ENCODE data around the gene GYS2. TPM values are rescaled to one million over a fixed set of nuclear protein-coding genes. Genes with fewer than 3 reads are reported as not detected.
"Not testable (repeated sequence)": the region's sequence is repeated elsewhere in the genome, so short reads cannot be mapped to it uniquely, and the experiment has no call there.

Gene GYS2
- polyA plus RNA-seq, 10 donors = 0.19 to 0.67 (median 0.46) TPM; not detected in 6

- DNase-seq = no peak
These were observed 1.9 kb downstream of the GYS2 start for GRCh38 chr12:21602774-21603173.

DNA sequence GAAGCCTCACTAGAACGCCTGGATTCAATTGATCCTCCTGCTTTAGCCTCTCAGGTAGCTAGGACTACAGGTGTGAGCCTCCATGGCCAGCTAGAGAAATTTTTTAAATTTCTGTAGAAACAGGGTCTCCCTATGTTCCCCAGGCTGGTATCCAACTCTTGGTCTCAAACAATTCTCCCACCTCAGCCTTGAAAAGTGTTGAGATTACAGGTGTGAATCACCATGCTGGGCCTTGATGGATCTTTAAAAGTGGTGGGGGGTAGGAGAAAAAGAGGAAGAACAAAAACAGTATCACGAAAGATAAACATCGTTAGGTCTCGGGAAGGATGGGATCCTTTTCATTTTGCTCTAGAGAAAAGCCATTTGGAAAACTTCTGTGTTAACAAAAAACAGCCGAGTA lies 4.5 kb downstream of the GYS2 start:
- DNase-seq = no peak

GRCh38 chr12:21599143-21599999 lies 5.3 kb downstream of the GYS2 start:
- no peak for DNase-seq

- no peak for DNase-seq
These were observed 6.0 kb downstream of the GYS2 start for GRCh38 chr12:21598651-21599050.

GRCh38 chr12:21595356-21595755 lies 9.3 kb downstream of the GYS2 start:
- DNase-seq = not testable (repeated sequence)

GRCh38 chr12:21585485-21585884 lies 19.2 kb downstream of the GYS2 start:
- DNase-seq = no peak

DNA sequence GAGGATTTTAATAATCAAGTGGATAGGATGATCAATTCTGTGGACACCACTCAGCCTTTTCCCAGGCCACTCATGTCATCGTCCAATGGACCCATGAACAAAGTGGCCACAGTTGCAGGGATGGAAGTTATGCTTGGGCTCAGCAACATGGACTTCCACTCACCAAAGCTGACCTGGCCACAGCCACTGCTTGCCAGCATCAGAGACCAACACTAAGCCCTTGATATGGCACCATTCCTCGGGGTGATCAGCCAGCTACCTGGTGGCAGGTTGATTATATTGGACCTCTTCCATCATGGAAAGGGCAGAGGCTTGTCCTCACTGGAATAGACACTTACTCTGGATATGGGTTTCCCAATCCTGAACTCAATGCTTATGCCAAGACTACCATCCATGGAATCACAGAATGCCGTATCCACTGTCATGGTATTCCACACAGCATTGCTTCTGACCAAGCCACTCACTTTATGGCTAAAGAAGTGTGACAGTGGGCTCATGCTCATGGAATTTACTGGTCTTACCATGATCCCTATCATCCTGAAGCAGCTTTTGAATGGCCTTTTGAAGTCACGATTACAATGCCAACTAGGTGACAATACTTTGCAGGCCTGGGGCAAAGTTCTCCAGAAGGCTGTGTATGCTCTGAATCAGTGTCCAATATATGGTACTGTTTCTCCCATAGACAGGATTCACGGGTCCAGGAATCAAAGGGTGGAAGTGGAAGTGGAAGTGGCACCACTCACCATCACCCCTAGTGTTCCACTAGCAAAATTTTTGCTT lies 20.1 kb downstream of the GYS2 start:
- not testable (repeated sequence) for DNase-seq

- no peak for DNase-seq
These were observed 21.1 kb downstream of the GYS2 start for GRCh38 chr12:21583587-21583986.

- no peak for DNase-seq
These were observed 23.7 kb downstream of the GYS2 start for GRCh38 chr12:21580748-21581516.

- no peak for DNase-seq
These were observed 27.1 kb downstream of the GYS2 start for GRCh38 chr12:21577516-21577915.

DNA sequence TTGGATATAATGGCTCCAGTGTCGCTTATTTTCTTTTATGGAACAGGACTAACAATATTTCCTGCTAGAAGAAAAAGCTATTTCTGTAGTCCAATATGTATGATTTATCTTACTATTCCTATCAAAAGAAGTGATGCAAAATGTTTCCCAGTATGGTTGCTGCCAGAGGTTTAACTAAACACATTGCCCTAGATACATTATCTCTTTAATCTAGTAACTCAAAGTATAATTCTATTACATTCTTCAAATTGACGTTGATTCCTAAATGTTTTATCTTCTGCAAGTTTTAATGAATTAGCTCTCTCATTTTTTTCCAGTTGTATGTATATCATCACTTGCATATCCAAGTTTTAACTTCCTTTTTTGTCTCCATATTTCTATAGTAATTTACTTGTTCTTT lies 28.2 kb downstream of the GYS2 start:
- no peak for DNase-seq

- no peak for DNase-seq
These were observed 30.8 kb downstream of the GYS2 start for GRCh38 chr12:21573733-21574358.

DNA sequence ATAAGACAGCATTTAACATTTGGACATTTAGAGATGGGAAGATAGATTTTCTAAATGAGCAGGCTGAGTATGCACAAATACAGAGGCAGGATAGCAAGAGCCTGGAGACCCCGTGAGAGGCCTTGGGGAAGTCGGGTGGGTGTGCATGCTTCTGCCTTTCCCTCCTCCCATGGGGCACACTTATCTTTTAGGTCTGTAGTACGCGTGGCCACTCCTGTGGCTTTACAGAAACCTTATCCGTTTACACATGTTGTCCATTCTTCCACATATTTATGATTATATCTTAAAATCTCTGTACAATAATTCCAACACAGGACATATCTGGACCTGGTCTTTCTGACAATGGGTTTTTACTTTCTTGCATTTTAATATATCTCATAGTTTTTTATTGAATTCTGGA lies 33.6 kb downstream of the GYS2 start:
- DNase-seq = no peak

GRCh38 chr12:21568115-21568514 lies 36.5 kb downstream of the GYS2 start:
- no peak for DNase-seq

DNA sequence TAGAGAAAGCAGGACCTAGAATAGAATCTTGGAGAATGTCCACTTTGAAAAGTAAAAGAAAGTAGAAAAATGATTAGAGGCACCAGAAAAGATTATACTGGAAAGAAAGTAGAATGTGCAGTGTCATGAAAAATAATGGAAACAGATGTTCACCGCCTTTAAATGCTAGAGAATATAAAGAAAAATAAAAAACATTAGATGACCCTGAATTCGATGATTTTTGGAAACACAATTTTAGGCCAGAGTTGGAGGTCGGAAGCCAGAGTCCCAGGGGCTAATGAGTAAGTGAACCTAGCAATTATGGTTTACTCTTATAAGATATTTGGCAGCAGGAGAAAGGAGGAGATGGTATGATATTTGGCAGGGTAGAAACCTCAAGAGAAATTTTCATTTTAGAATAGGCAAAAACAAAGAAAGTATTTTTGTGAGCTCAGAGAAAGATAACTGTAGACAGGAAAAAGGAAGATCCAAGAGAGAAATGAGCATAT lies 37.7 kb downstream of the GYS2 start:
- peak in 2 of 3 donors; percentile 21 to 47 for DNase-seq

DNA sequence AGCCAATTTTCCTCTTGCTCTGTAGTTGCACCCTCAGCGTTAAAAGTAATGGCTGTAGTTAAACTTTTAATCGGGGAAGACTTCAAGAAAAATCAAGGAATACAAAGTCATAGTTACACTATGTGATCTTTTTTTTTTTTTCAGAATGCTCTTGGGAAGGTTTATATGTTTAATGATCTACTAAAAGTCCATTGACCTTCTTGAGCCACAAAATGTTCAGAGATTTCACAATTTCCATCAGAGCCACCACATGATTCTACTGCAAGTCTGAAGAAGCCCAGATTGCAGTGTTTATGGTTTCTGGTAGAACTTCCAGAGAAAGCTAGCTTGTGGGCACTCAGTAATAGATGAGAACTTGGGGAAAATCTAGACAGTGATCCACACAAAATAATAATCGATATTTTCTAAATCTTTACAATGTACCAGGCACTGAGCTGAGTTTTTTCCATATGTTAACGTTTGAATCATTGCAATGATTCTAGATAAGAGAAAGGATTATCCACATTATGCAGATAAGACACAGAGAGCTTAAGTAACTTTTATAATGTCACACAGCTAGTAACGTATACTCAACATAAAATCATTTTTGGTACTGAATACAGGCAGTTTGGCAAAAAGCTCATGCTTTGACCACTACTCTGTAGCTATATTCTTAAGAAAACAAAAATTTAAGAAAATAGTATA lies 38.3 kb downstream of the GYS2 start:
- no peak for DNase-seq

DNA sequence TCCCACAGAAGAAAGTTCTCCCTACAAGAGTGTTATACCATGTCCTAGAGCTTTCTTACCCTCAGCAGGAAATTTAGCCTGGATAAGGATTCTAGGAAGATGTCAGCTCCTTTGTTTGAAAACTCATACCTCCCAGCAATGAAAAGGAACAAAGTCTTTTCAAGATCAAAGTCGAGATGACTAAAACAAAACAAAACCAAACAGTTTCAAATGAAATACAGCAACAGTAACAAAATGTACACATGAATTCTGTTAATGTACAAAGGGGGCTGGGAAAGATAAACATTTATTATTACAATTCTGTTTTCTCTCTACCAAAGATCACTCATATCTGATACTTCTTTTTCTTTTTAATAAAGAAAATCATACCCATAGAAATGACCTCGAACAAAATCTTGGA lies 41.8 kb downstream of the GYS2 start:
- no peak for DNase-seq

DNA sequence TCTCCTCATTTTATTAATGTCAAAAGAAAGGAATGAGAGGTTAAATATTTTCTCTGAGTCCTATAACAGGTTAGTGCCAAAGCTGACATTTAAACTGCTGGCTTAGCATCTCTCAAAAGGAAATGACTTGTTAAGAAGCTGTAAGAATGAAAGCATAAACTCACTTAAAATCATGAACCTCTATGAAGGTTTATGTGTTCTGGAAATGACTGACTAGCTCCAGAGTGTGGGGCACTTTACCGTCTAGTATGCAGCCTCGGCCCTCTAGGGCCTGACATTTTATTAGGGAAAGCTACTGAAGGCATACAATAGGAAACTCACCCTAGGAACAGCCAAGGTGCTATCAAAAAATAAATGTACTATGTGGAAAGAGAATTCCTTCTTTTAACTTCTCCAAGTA lies 43.5 kb downstream of the GYS2 start:
- DNase-seq = no peak

DNA sequence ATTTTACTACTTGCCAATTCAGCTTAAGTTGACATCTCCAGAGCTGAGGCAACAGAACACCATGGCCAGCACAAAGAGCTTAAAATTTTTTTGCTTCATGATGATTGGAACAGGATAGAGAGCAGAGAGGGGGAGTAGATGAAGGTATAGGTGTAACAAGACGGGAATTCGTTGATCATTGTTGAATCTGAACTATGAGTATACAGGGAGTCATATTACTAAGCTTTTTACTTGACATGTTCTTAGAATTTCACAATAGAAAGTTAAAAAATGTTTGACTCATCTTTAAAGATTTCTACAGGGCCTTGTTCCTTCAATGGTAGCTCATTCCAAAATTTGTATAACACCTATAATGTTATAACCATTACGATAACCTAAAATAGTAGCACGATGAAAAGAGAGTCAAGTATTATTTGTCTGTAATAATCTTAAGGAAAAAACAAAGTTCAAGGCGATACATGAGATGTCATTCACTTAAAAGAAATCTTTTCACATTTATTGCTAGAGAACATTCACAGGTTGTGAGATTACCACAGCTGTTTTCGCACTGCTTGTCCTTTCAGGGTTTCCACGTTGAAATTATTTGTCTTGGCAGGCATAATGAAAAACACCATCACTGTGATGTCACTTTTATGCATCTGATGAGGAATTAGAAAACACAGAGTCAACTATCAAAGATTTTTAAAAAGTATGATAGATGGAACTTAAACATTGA lies 44.6 kb downstream of the GYS2 start:
- DNase-seq = no peak

- DNase-seq = no peak
These were observed 46.5 kb downstream of the GYS2 start for GRCh38 chr12:21558100-21558679.

All from muscle of back (tissue), 11 donors.